H9 (cell line): ENCODE data around the gene UTP25. TPM values are rescaled to one million over a fixed set of nuclear protein-coding genes. Genes with fewer than 3 reads are reported as not detected.

Source experiments
- DNase-seq: peaks from one replicate; pipeline ENCODE4 v3.0.0-alpha.2; 2017
- H2AFZ ChIP-seq: one replicate; pipeline ENCODE4 v1.6.1; 2013; ENCODE audit warnings: mild to moderate bottlenecking, low read length, control low read depth, moderate library complexity
- H2AK5ac ChIP-seq: 2 replicates; pipeline ENCODE4 v1.6.1; 2013; ENCODE audit warnings: low read length, control low read depth, mixed read lengths; ENCODE audit not compliant: insufficient read length
- H2BK120ac ChIP-seq: one replicate; pipeline ENCODE4 v1.6.1; 2013; ENCODE audit warnings: low read depth, mild to moderate bottlenecking, low read length, control low read depth, inconsistent platforms; ENCODE audit not compliant: poor library complexity, severe bottlenecking
- H2BK12ac ChIP-seq: 2 replicates; pipeline ENCODE4 v1.6.1; 2013; ENCODE audit warnings: low read length, control low read depth, mixed read lengths, low read depth; ENCODE audit not compliant: insufficient read length
- H2BK15ac ChIP-seq: 2 replicates; pipeline ENCODE4 v1.6.1; 2013; ENCODE audit warnings: low read depth, low read length, control low read depth
- H2BK20ac ChIP-seq: one replicate; pipeline ENCODE4 v1.6.1; 2013; ENCODE audit warnings: low read depth, mild to moderate bottlenecking, low read length, control low read depth, inconsistent platforms; ENCODE audit not compliant: poor library complexity, severe bottlenecking
- H2BK5ac ChIP-seq: 2 replicates; pipeline ENCODE4 v1.6.1; 2013; ENCODE audit warnings: low read length, control low read depth, mixed read lengths; ENCODE audit not compliant: insufficient read length
- H3K14ac ChIP-seq: 2 replicates; pipeline ENCODE4 v1.6.1; 2013; ENCODE audit warnings: low read length, control low read depth; ENCODE audit not compliant: insufficient read depth
- H3K18ac ChIP-seq: 2 replicates; pipeline ENCODE4 v1.6.1; 2013; ENCODE audit warnings: low read depth, mild to moderate bottlenecking, mixed read lengths, low read length, control low read depth; ENCODE audit not compliant: insufficient read length
- H3K23ac ChIP-seq: 2 replicates; pipeline ENCODE4 v1.6.1; 2013; ENCODE audit warnings: low read length, control low read depth, mixed read lengths, low read depth; ENCODE audit not compliant: insufficient read length
- H3K23me2 ChIP-seq: 2 replicates; pipeline ENCODE4 v1.6.1; 2013; ENCODE audit warnings: low read depth, mild to moderate bottlenecking, mixed read lengths, low read length, control low read depth; ENCODE audit not compliant: insufficient read length, poor library complexity, severe bottlenecking
- H3K27ac ChIP-seq: 2 replicates; pipeline ENCODE4 v1.5.1; 2013; ENCODE audit warnings: low read length, control low read depth, mixed read lengths, low read depth; ENCODE audit not compliant: insufficient read length
- H3K27me3 ChIP-seq: 2 replicates; pipeline ENCODE4 v1.6.1; 2013; ENCODE audit warnings: low read length, control low read depth, inconsistent platforms; ENCODE audit not compliant: insufficient read depth
- H3K4ac ChIP-seq: 2 replicates; pipeline ENCODE4 v1.6.1; 2013; ENCODE audit warnings: low read depth, mild to moderate bottlenecking, control low read depth, inconsistent platforms, low read length, moderate library complexity
- H3K4me1 ChIP-seq: 2 replicates; pipeline ENCODE4 v1.6.1; 2013; ENCODE audit warnings: low read length, control low read depth, inconsistent platforms; ENCODE audit not compliant: insufficient read depth
- H3K4me2 ChIP-seq: 2 replicates; pipeline ENCODE4 v1.6.1; 2013; ENCODE audit warnings: low read length, control low read depth, mixed read lengths; ENCODE audit not compliant: insufficient read length, insufficient read depth
- H3K56ac ChIP-seq: 2 replicates; pipeline ENCODE4 v1.6.1; 2013; ENCODE audit warnings: low read depth, mild to moderate bottlenecking, mixed read lengths, low read length, control low read depth; ENCODE audit not compliant: insufficient read length
- H3K79me1 ChIP-seq: 2 replicates; pipeline ENCODE4 v1.6.1; 2013; ENCODE audit warnings: low read depth, mild to moderate bottlenecking, moderate library complexity, low read length, control low read depth, inconsistent platforms; ENCODE audit not compliant: insufficient read depth, poor library complexity, severe bottlenecking
- H3K79me2 ChIP-seq: 2 replicates; pipeline ENCODE4 v1.6.1; 2013; ENCODE audit warnings: low read length, control low read depth, inconsistent platforms; ENCODE audit not compliant: insufficient read depth
- H3K9ac ChIP-seq: 2 replicates; pipeline ENCODE4 v1.6.1; 2013; ENCODE audit warnings: low read length, control low read depth, mixed read lengths; ENCODE audit not compliant: insufficient read length; ENCODE audit errors: extremely low read depth
- H3K9me3 ChIP-seq: one replicate; pipeline ENCODE4 v1.6.1; 2013; ENCODE audit warnings: low read depth, low read length, inconsistent platforms; ENCODE audit not compliant: control insufficient read depth
- H3T11ph ChIP-seq: one replicate; pipeline ENCODE4 v1.6.1; 2013; ENCODE audit warnings: mild to moderate bottlenecking, low read length, control low read depth, inconsistent platforms
- H4K20me1 ChIP-seq: one replicate; pipeline ENCODE4 v1.6.1; 2013; ENCODE audit not compliant: control insufficient read depth, insufficient read length, insufficient read depth
- H4K5ac ChIP-seq: 2 replicates; pipeline ENCODE4 v1.6.1; 2013; ENCODE audit warnings: low read depth, mild to moderate bottlenecking, mixed read lengths, low read length, control low read depth; ENCODE audit not compliant: insufficient read length
- H4K8ac ChIP-seq: replicated peaks from 2 replicates; pipeline ENCODE4 v1.6.1; 2013; ENCODE audit warnings: low read length, control low read depth, mixed read lengths, low read depth; ENCODE audit not compliant: insufficient read length
- H4K91ac ChIP-seq: 2 replicates; pipeline ENCODE4 v1.6.1; 2013; ENCODE audit warnings: low read depth, mild to moderate bottlenecking, moderate library complexity, mixed read lengths, low read length, control low read depth; ENCODE audit not compliant: insufficient read length
- H3K27ac Mint-ChIP-seq, 3 experiments: 2 replicates in 2 of 3; 3 replicates in 1 of 3; pipeline ENCODE4 v1.8.0; 2020 to 2021; ENCODE audit warnings: mixed read lengths in 3 of 3, mild to moderate bottlenecking in 1 of 3, moderate library complexity in 1 of 3
- H3K27me3 Mint-ChIP-seq: 2 replicates; pipeline ENCODE4 v1.8.0; 2021; ENCODE audit warnings: low read depth, mild to moderate bottlenecking, moderate library complexity, mixed read lengths
- H3K36me3 Mint-ChIP-seq, 3 experiments: 2 replicates in 2 of 3; 3 replicates in 1 of 3; pipeline ENCODE4 v1.8.0; 2020 to 2021; ENCODE audit warnings: low read depth in 3 of 3, mixed read lengths in 3 of 3; ENCODE audit not compliant: insufficient read depth in 1 of 3
- H3K4me1 Mint-ChIP-seq, 2 experiments: 2 replicates each; pipeline ENCODE4 v1.8.0; 2020; ENCODE audit warnings: mixed read lengths in 2 of 2
- H3K4me3 Mint-ChIP-seq, 2 experiments: 2 replicates in 1 of 2; 3 replicates in 1 of 2; pipeline ENCODE4 v1.8.0; 2020 to 2021; ENCODE audit warnings: mild to moderate bottlenecking in 2 of 2, mixed read lengths in 2 of 2, moderate library complexity in 1 of 2
- H3K9me3 Mint-ChIP-seq, 2 experiments: 2 replicates in 1 of 2; 3 replicates in 1 of 2; pipeline ENCODE4 v1.8.0; 2020; ENCODE audit warnings: mild to moderate bottlenecking in 2 of 2, mixed read lengths in 2 of 2, moderate library complexity in 1 of 2
- WGBS: extraction: QIAGEN DNeasy Blood & Tissue Kit; methylation state at CpG from one replicate; pipeline ENCODE4 v1.1.7; 2013; ENCODE audit warnings: missing lambda C conversion rate, low lambda C conversion rate, mixed read lengths; ENCODE audit not compliant: insufficient read length; ENCODE audit errors: extremely low coverage; 5-methylcytosine and 5-hydroxymethylcytosine counted together
- total RNA-seq: library from RNA; stranded (reverse); gene quantifications from 2 replicates; pipeline ENCODE4 v1.2.1, GENCODE V29; 2021
- TF ChIP-seq, protein P1 (sequence below): fragments of 200-600 bp; sonication (generic); conservative IDR thresholded peaks from 3 replicates; pipeline ENCODE4 v1.8.0; 2021; ENCODE audit warnings: antibody characterized with exemption, mild to moderate bottlenecking

Gene UTP25
- total RNA-seq, 1 experiment from 2014 or later = 12.9 TPM

DNA sequence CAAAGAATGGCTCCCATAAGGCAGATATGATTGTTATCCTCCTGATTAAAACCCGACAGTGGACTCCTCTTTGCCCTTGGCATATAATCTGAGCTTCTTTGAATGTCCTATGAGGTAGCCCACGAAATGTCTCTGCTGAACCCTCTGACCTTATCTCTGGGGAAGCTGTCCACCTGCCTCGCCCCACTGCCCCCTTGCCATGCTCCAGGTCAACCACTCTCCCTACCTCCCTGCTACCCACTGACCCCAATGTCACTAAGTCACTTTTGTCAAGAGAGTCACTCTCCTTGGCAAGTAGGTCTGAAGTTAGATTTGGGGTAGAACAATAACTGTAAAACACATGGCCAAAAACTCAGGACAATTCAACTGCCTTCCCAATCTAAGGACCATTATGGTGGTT, 54.5 kb downstream of the UTP25 start:
- Histone ChIP-seq H2BK5ac (no peak overlapping the region), H3K4me1 (no peaks in the 10 kb centered on the region)
- no peak overlapping the region for H3K27ac Mint-ChIP-seq

More for the DNA sequence above, 54.5 kb downstream of the UTP25 start:
- Histone ChIP-seq H3K23me2 (no peaks in the 10 kb centered on the region), H3K27me3 (no peaks in the 10 kb centered on the region), H2AK5ac (no peak overlapping the region), H3K27ac (no peak overlapping the region), H2BK12ac (no peak overlapping the region), H3K18ac (no peak overlapping the region), H3K9me3 (no peaks in the 10 kb centered on the region), H2AFZ (no peak overlapping the region), H3K56ac (no peak overlapping the region), H2BK20ac (no peak overlapping the region), H3K79me2 (no peaks in the 10 kb centered on the region), H2BK15ac (no peak overlapping the region), H2BK120ac (no peak overlapping the region), H3T11ph (no peak overlapping the region), H4K91ac (no peak overlapping the region), H3K9ac (no peak overlapping the region), H4K8ac (no peak overlapping the region), H3K23ac (no peak overlapping the region), H4K5ac (no peak overlapping the region), H3K4ac (no peak overlapping the region), H3K14ac (no peak overlapping the region), H4K20me1 (no peaks in the 10 kb centered on the region), H3K4me2 (no peak overlapping the region), H3K79me1 (no peaks in the 10 kb centered on the region)
- TF ChIP-seq, protein P1, sequence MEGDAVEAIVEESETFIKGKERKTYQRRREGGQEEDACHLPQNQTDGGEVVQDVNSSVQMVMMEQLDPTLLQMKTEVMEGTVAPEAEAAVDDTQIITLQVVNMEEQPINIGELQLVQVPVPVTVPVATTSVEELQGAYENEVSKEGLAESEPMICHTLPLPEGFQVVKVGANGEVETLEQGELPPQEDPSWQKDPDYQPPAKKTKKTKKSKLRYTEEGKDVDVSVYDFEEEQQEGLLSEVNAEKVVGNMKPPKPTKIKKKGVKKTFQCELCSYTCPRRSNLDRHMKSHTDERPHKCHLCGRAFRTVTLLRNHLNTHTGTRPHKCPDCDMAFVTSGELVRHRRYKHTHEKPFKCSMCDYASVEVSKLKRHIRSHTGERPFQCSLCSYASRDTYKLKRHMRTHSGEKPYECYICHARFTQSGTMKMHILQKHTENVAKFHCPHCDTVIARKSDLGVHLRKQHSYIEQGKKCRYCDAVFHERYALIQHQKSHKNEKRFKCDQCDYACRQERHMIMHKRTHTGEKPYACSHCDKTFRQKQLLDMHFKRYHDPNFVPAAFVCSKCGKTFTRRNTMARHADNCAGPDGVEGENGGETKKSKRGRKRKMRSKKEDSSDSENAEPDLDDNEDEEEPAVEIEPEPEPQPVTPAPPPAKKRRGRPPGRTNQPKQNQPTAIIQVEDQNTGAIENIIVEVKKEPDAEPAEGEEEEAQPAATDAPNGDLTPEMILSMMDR = no peak
- Mint-ChIP-seq H3K36me3 (no peaks in the 10 kb centered on the region), H3K9me3 (no peaks in the 10 kb centered on the region), H3K27me3 (peaks cover 7% of the 10 kb centered on the region; the same call in 1 of the 2 replicates), H3K4me3 (no peak overlapping the region), H3K4me1 (peaks cover 14 to 21% of the 10 kb centered on the region in 2 experiments)
- no CpG with 5 or more reads among the region's 3 CpGs for WGBS
- DNase-seq = no peak
